Neural progenitor cell (in vitro differentiated cells): ENCODE results near the gene KIF4A. TPM values are rescaled to one million over a fixed set of nuclear protein-coding genes. Genes with fewer than 3 reads are reported as not detected.

Source experiments
- DNase-seq: peaks from one replicate; pipeline ENCODE4 v3.0.0-alpha.2; 2016; ENCODE audit warnings: low spot score
- H2AFZ ChIP-seq: fragments of 200-600 bp; sonication (generic); replicated peaks from 2 replicates; pipeline ENCODE4 v1.6.1; 2016; ENCODE audit warnings: antibody characterized with exemption
- H3F3A ChIP-seq: fragments of 200-600 bp; sonication (generic); 2 replicates; pipeline ENCODE4 v1.6.1; 2016; ENCODE audit warnings: antibody characterized with exemption, low read depth
- H3K27ac ChIP-seq: fragments of 200-600 bp; sonication (generic); 2 replicates; pipeline ENCODE4 v1.5.1; 2016; ENCODE audit warnings: mild to moderate bottlenecking
- H3K27me3 ChIP-seq: fragments of 200-600 bp; sonication (generic); 2 replicates; pipeline ENCODE4 v1.6.1; 2016; ENCODE audit warnings: mild to moderate bottlenecking, moderate library complexity
- H3K36me3 ChIP-seq: fragments of 200-600 bp; sonication (generic); 2 replicates; pipeline ENCODE4 v1.5.1; 2016
- H3K4me1 ChIP-seq: fragments of 200-600 bp; sonication (generic); 2 replicates; pipeline ENCODE4 v1.6.1; 2016; ENCODE audit warnings: mixed run types
- H3K4me2 ChIP-seq: fragments of 200-600 bp; sonication (generic); 2 replicates; pipeline ENCODE4 v1.6.1; 2016
- H3K4me3 ChIP-seq: fragments of 200-600 bp; sonication (generic); 2 replicates; pipeline ENCODE4 v1.5.1; 2016
- H3K79me2 ChIP-seq: fragments of 200-600 bp; sonication (generic); 2 replicates; pipeline ENCODE4 v1.6.1; 2016; ENCODE audit warnings: low read depth
- H3K9ac ChIP-seq: fragments of 200-600 bp; sonication (generic); 2 replicates; pipeline ENCODE4 v1.6.1; 2016
- H3K9me3 ChIP-seq: fragments of 200-600 bp; sonication (generic); 2 replicates; pipeline ENCODE4 v1.5.1; 2016; ENCODE audit warnings: low read depth
- H4K20me1 ChIP-seq: fragments of 200-600 bp; sonication (generic); 2 replicates; pipeline ENCODE4 v1.6.1; 2016; ENCODE audit warnings: low read depth
- H3K27ac Mint-ChIP-seq: 3 replicates; pipeline ENCODE4 v1.8.0; 2021; ENCODE audit warnings: mixed read lengths
- H3K27me3 Mint-ChIP-seq: 2 replicates; pipeline ENCODE4 v1.8.0; 2022; ENCODE audit warnings: low read depth, mild to moderate bottlenecking, inconsistent platforms, moderate library complexity, mixed read lengths; ENCODE audit not compliant: insufficient read depth
- H3K36me3 Mint-ChIP-seq: 3 replicates; pipeline ENCODE4 v1.8.0; 2021; ENCODE audit warnings: mixed read lengths
- H3K4me1 Mint-ChIP-seq: 3 replicates; pipeline ENCODE4 v1.8.0; 2021; ENCODE audit warnings: mixed read lengths
- H3K4me3 Mint-ChIP-seq: 3 replicates; pipeline ENCODE4 v1.8.0; 2021; ENCODE audit warnings: mild to moderate bottlenecking, moderate library complexity, mixed read lengths
- H3K9me3 Mint-ChIP-seq: 3 replicates; pipeline ENCODE4 v1.8.0; 2020; ENCODE audit warnings: mixed read lengths
- CTCF ChIP-seq: fragments of 200-600 bp; sonication (generic); IDR thresholded peaks from 2 replicates; pipeline ENCODE4 v1.5.1; 2017; ENCODE audit warnings: antibody characterized with exemption, mild to moderate bottlenecking
- EZH2 ChIP-seq: fragments of 200-600 bp; sonication (generic); IDR thresholded peaks from 2 replicates; pipeline ENCODE4 v1.6.1; 2017; ENCODE audit warnings: antibody characterized with exemption, mild to moderate bottlenecking, moderate library complexity
- EZH2phosphoT487 ChIP-seq: fragments of 200-600 bp; sonication (generic); IDR thresholded peaks from 2 replicates; pipeline ENCODE4 v1.6.1; 2017; ENCODE audit warnings: antibody characterized with exemption
- total RNA-seq: library from RNA; depleted of rRNA; stranded (reverse); fragments of >200 nt; gene quantifications from 2 replicates; pipeline ENCODE4 v1.2.3, GENCODE V29; 2015; ENCODE audit warnings: low replicate concordance

Gene KIF4A
- total RNA-seq, 1 donor from 2014 or later, result 77.6 TPM

DNA sequence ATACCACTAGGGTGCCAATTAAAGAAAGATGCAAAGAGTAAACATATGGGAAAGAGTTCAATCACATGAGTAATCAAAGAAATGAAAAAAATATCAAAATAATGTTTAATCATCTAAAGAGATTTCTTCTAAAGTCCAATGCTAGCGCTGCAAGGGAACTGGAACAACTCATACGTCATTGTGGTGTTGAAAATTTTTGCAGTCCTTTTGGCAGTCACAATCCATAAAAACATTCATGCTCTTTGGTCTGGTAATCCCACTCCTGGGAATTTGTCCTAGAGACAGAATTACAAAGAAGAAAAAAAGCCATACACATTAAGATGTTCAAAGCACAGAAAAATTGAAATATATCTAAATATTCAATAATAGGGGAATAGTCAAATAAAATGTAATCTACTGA is 34.5 kb upstream of the KIF4A start:
- Mint-ChIP-seq H3K9me3 (no peaks in the 10 kb centered on the region), H3K27ac (no peak overlapping the region), H3K4me1 (no peaks in the 10 kb centered on the region), H3K36me3 (no peaks in the 10 kb centered on the region), H3K27me3 (peaks cover 5% of the 10 kb centered on the region), H3K4me3 (no peak overlapping the region)
- H3K79me2 ChIP-seq, result no peaks in the 10 kb centered on the region
- no peak for DNase-seq
- no peak for TF ChIP-seq EZH2phosphoT487
- TF ChIP-seq CTCF, result no peak
- TF ChIP-seq EZH2, result no peak
- H3K27me3 ChIP-seq, result no peaks in the 10 kb centered on the region
- no peaks in the 10 kb centered on the region for H3K4me1 ChIP-seq
- H3K4me2 ChIP-seq, result no peak overlapping the region
- H3K36me3 ChIP-seq, result no peaks in the 10 kb centered on the region
- no peaks in the 10 kb centered on the region for H4K20me1 ChIP-seq
- H3K27ac ChIP-seq, result no peak overlapping the region
- no peak overlapping the region for H2AFZ ChIP-seq
- no peaks in the 10 kb centered on the region for H3F3A ChIP-seq
- peaks cover 8% of the 10 kb centered on the region for H3K9me3 ChIP-seq
- no peak overlapping the region for H3K4me3 ChIP-seq
- H3K9ac ChIP-seq, result no peak overlapping the region

DNA sequence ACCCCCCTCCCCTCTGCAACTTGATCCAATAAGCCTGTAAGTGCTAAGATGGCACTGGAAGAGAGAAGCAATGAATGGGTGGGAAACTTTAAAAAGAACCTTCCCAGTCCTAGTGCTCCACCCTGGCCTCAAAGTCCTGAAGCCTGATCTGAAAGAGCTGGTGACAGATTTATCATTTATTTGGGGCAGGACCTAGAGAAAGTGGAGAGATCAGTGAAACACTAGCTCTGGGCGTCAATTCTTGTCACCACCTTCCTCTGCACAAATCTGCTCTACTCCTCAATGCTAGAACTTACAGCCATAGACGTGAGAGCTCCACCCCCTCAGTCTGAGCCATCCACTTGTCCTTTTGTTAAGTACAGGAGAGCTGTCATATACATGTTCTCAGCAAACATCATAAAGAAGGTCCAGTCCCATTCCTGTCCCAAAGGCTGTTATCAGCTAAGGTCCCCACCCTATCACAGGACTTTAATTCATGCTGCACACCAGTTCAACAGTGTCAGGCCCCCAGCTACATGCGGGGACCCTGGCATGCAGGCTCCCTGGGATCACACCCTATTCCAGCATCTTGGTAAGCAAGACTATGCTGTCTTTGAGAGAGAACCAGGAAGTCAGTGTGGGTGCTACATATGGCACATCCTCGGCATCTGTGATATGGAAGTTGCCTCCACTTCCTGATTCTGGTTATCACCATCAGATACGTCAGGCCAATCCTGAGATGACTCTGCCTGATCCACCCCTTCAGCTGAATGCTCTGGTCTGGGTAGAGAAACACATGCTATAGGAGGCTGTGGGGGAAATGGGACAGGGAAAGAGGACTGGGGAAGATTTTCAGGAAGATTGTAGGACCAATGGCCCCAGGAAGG is 32.2 kb upstream of the KIF4A start:
- H3F3A ChIP-seq, result no peaks in the 10 kb centered on the region
- H3K9me3 Mint-ChIP-seq, result no peaks in the 10 kb centered on the region
- no peaks in the 10 kb centered on the region for H3K36me3 Mint-ChIP-seq
- no peak overlapping the region for H3K27ac Mint-ChIP-seq
- no peaks in the 10 kb centered on the region for H3K4me1 ChIP-seq
- no peaks in the 10 kb centered on the region for H3K79me2 ChIP-seq
- no peak overlapping the region for H3K4me2 ChIP-seq
- no peak overlapping the region for H3K4me3 Mint-ChIP-seq
- DNase-seq, result no peak
- H2AFZ ChIP-seq, result no peak overlapping the region
- no peak overlapping the region for H3K9ac ChIP-seq
- H3K27me3 ChIP-seq, result no peaks in the 10 kb centered on the region
- TF ChIP-seq EZH2 (no peak), CTCF (no peak), EZH2phosphoT487 (no peak)
- H3K27me3 Mint-ChIP-seq, result peaks cover 5% of the 10 kb centered on the region
- peaks cover 3% of the 10 kb centered on the region for H3K9me3 ChIP-seq
- H4K20me1 ChIP-seq, result no peaks in the 10 kb centered on the region
- H3K4me1 Mint-ChIP-seq, result no peaks in the 10 kb centered on the region
- H3K4me3 ChIP-seq, result no peak overlapping the region
- no peaks in the 10 kb centered on the region for H3K36me3 ChIP-seq
- H3K27ac ChIP-seq, result no peak overlapping the region

DNA sequence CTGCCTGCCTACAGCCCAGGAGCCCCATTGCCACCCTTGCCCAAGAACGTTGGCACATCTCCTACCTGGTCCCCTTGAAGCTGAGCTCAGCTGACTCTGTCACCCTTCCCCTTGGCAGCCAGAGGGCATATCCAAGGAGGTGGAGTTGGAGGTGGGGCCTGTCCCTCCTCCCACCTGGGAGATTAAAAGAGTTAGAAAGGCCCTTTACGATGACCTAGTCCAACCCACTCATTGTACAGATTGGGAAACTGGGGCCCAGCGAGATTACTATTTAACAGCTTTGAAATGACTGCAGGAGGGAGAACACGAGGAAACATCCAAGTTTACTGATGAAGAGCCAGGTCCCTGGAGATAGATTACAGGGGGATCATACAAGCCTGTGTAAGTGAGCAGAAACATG is 29.8 kb upstream of the KIF4A start, which contains the start of gene P2RY4:
TSS of gene P2RY4 (minus strand) at position 101 of the 400 bp plus-strand sequence. CDS start 580 bp downstream, outside the sequence.
- Mint-ChIP-seq H3K27ac (no peak within 1 kb of the TSS), H3K4me1 (no peaks in the 10 kb centered on the region), H3K9me3 (no peaks in the 10 kb centered on the region), H3K4me3 (no peak within 1 kb of the TSS), H3K27me3 (peaks cover 5% of the 10 kb centered on the region), H3K36me3 (no peaks in the 10 kb centered on the region)
- Histone ChIP-seq H3K4me1 (no peaks in the 10 kb centered on the region), H4K20me1 (no peaks in the 10 kb centered on the region), H3K4me2 (no peak within 1 kb of the TSS), H3F3A (no peaks in the 10 kb centered on the region), H3K9me3 (no peaks in the 10 kb centered on the region), H3K79me2 (no peaks in the 10 kb centered on the region), H3K27ac (no peak within 1 kb of the TSS), H3K4me3 (no peak within 1 kb of the TSS), H3K27me3 (no peaks in the 10 kb centered on the region), H3K36me3 (no peaks in the 10 kb centered on the region), H2AFZ (no peak within 1 kb of the TSS), H3K9ac (no peak within 1 kb of the TSS)
- TF ChIP-seq EZH2phosphoT487 (no peak), EZH2 (no peak), CTCF (no peak)
- DNase-seq, result no peak
